OCI-LY7 (cell line): ENCODE results near the gene TIMM50.

Source experiments
- CTCF ChIP-seq: fragments of 200-600 bp; sonication (generic); conservative IDR thresholded peaks from 2 replicates; pipeline ENCODE4 v1.5.1; 2014; ENCODE audit warnings: mild to moderate bottlenecking, antibody characterized with exemption, low read length, moderate library complexity, mixed read lengths
- EZH2phosphoT487 ChIP-seq: fragments of 200-600 bp; sonication (generic); IDR thresholded peaks from 2 replicates; pipeline ENCODE4 v1.6.1; 2018; ENCODE audit warnings: low read depth, borderline replicate concordance, mild to moderate bottlenecking, mixed run types, antibody characterized with exemption, low read length, moderate library complexity, mixed read lengths

- no peak for TF ChIP-seq CTCF
- TF ChIP-seq EZH2phosphoT487 = no peak
Measured at GRCh38 chr19:39524495-39524894, 43.9 kb downstream of the TIMM50 start.
